K562 (cell line): ENCODE measurements around the gene PSEN1. TPM values are rescaled to one million over a fixed set of nuclear protein-coding genes. Genes with fewer than 3 reads are reported as not detected.

ENCODE experiments used
- ATAC-seq: fragments of 200-7000 bp; cut with Tn5 transposase; 3 replicates; pipeline ENCODE4 v1.9.1; 2020; ENCODE audit warnings: moderate library complexity
- BruUV-seq: library from RNA; stranded (reverse); fragments of 400-500 nt; replicated peaks from 2 replicates; lab custom pipeline; 2021; lab: Mats Ljungman, UMichigan
- CTCF ChIA-PET: fragments of 300-600 bp; formaldehyde crosslinking; extraction: SDS; loops from one replicate; lab custom pipeline; 2021; ENCODE audit warnings: low intra/inter-chr PET ratio; lab: Yijun Ruan, JAX
- POLR2A ChIA-PET: fragments of 300-600, 350-650 bp; sonication (Branson Sonifier 250); formaldehyde crosslinking; extraction: SDS; loops from one replicate; lab custom pipeline; 2021; ENCODE audit warnings: antibody characterized with exemption, inconsistent platforms; lab: Yijun Ruan, JAX
- DNase-seq, 4 experiments: peaks; one replicate each; pipeline versions ENCODE4 v3.0.0 to v3.0.0-alpha.2; 2011 to 2018; ENCODE audit warnings: low spot score in 3 of 4, mixed read lengths in 3 of 4; ENCODE audit errors: extremely low read depth in 1 of 4
- FAIRE-seq: peaks from 2 replicates; lab custom pipeline; 2011; peaks lifted over from hg19 to GRCh38; lab: Jason Lieb, UNC
- H2AFZ ChIP-seq: 2 replicates; pipeline ENCODE4 v1.6.0; 2011; ENCODE audit warnings: low read depth, low read length, control low read depth, inconsistent platforms
- H3K27ac ChIP-seq: fragments of 200-600 bp; 3 replicates; pipeline ENCODE4 v1.8.0; 2011; ENCODE audit warnings: low read depth, mild to moderate bottlenecking, control low read depth, inconsistent platforms, low read length, moderate library complexity, mixed read lengths; ENCODE audit errors: extremely low read depth
- H3K27me3 ChIP-seq, 2 experiments: fragments of 300-600 bp in 1 of 2; 2 replicates in 1 of 2; 3 replicates in 1 of 2; pipeline versions ENCODE4 v1.6.0 to v1.8.0; 2011; ENCODE audit warnings: inconsistent platforms in 2 of 2, low read length in 2 of 2, mild to moderate bottlenecking in 1 of 2, mixed read lengths in 1 of 2, moderate library complexity in 1 of 2; ENCODE audit not compliant: control insufficient read depth in 2 of 2, insufficient read depth in 2 of 2
- H3K36me3 ChIP-seq: fragments of 300-600 bp; 3 replicates; pipeline ENCODE4 v1.8.0; 2011; ENCODE audit warnings: mild to moderate bottlenecking, low read length, inconsistent platforms; ENCODE audit not compliant: control insufficient read depth, insufficient read depth
- H3K4me1 ChIP-seq, 2 experiments: fragments of 200-600 bp in 1 of 2; replicated peaks in 1 of 2; 2 replicates in 1 of 2; 3 replicates in 1 of 2; pipeline versions ENCODE4 v1.5.1 to v1.8.0; 2011; ENCODE audit warnings: inconsistent platforms in 2 of 2, low read length in 2 of 2, mild to moderate bottlenecking in 1 of 2, mixed read lengths in 1 of 2, moderate library complexity in 1 of 2; ENCODE audit not compliant: control insufficient read depth in 2 of 2, insufficient read depth in 2 of 2
- H3K4me2 ChIP-seq: 2 replicates; pipeline ENCODE4 v1.6.1; 2011; ENCODE audit warnings: low read length, control low read depth, inconsistent platforms, mixed read lengths; ENCODE audit not compliant: insufficient read depth
- H3K4me3 ChIP-seq: fragments of 200-600 bp; sonication (generic), shearing (Covaris generic); 2 replicates; pipeline ENCODE4 v1.5.1; 2016; ENCODE audit warnings: control low read depth, inconsistent platforms
- H3K79me2 ChIP-seq: fragments of 200-600 bp; 3 replicates; pipeline ENCODE4 v1.8.0; 2011; ENCODE audit warnings: low read length, inconsistent platforms; ENCODE audit not compliant: control insufficient read depth, insufficient read depth
- H3K9ac ChIP-seq, 2 experiments: 2 replicates each; pipeline versions ENCODE4 v1.6.0 to v1.6.1; 2011; ENCODE audit warnings: low read depth in 2 of 2, low read length in 2 of 2, control low read depth in 1 of 2, inconsistent platforms in 1 of 2, mild to moderate bottlenecking in 1 of 2, mixed read lengths in 1 of 2; ENCODE audit not compliant: insufficient read depth in 1 of 2
- H3K9me1 ChIP-seq: one replicate; pipeline ENCODE4 v1.6.0; 2011; ENCODE audit warnings: inconsistent platforms, mild to moderate bottlenecking, low read length, moderate library complexity; ENCODE audit not compliant: control insufficient read depth, insufficient read depth
- H3K9me3 ChIP-seq: replicated peaks from 2 replicates; pipeline ENCODE4 v1.5.1; 2011; ENCODE audit warnings: low read depth, low read length, inconsistent platforms; ENCODE audit not compliant: control insufficient read depth, insufficient read depth
- H4K20me1 ChIP-seq: replicated peaks from 2 replicates; pipeline ENCODE4 v1.6.1; 2011; ENCODE audit warnings: low read length, inconsistent platforms, mixed read lengths; ENCODE audit not compliant: control insufficient read depth, insufficient read depth
- HMG20B ChIP-seq: fragments of 250-450 bp; sonication (Bioruptor Pico); IDR thresholded peaks from 2 replicates; pipeline ENCODE4 v1.5.0; 2021; ENCODE audit warnings: mild to moderate bottlenecking
- JUN ChIP-seq, 2 experiments: sonication (generic) in 1 of 2; formaldehyde crosslinking in 1 of 2; IDR thresholded peaks; 2 replicates each; pipeline versions ENCODE4 v1.6.1 to v1.8.0; 2012 to 2022; ENCODE audit warnings: borderline replicate concordance in 2 of 2, mild to moderate bottlenecking in 2 of 2, improper control_type of control experiment in 1 of 2, low read depth in 1 of 2, low read length in 1 of 2, missing genetic modification reagents in 1 of 2
- KLF10 ChIP-seq: fragments of 250-450 bp; sonication (Bioruptor Pico); IDR thresholded peaks from 2 replicates; pipeline ENCODE4 v1.6.1; 2021; ENCODE audit warnings: matching md5 sums
- NCOA1 ChIP-seq: fragments of 450-650 bp; IDR thresholded peaks from 2 replicates; pipeline ENCODE4 v1.6.1; 2016; ENCODE audit warnings: low read depth
- NR0B1 ChIP-seq: fragments of 450-650 bp; IDR thresholded peaks from one replicate; pipeline ENCODE4 v1.6.1; 2018; ENCODE audit warnings: mild to moderate bottlenecking, moderate library complexity; ENCODE audit not compliant: partially characterized antibody
- RFX7 ChIP-seq: fragments of 250-450 bp; sonication (Bioruptor Pico); IDR thresholded peaks from 2 replicates; pipeline ENCODE4 v1.5.1; 2021; ENCODE audit warnings: mild to moderate bottlenecking
- SMARCB1 ChIP-seq: IDR thresholded peaks from 2 replicates; pipeline ENCODE4 v1.6.1; 2011; ENCODE audit warnings: improper control_type of control experiment, low read depth; ENCODE audit not compliant: insufficient read length
- ZBTB9 ChIP-seq: fragments of 450-650 bp; formaldehyde crosslinking; IDR thresholded peaks from 2 replicates; pipeline ENCODE4 v1.4.0; 2020; ENCODE audit warnings: mild to moderate bottlenecking, moderate library complexity
- ZSCAN29 ChIP-seq: fragments of 450-650 bp; IDR thresholded peaks from 2 replicates; pipeline ENCODE4 v1.6.1; 2017
- WGBS: fragments of 100-300 bp; shearing (Covaris generic); methylation state at CpG from one replicate; pipeline ENCODE4 v1.1.6; 2016; ENCODE audit warnings: low coverage, mixed read lengths; ENCODE audit not compliant: insufficient coverage; ENCODE audit errors: missing lambda C conversion rate; 5-methylcytosine and 5-hydroxymethylcytosine counted together
- in situ Hi-C: fragments of 300-500 bp; cut with MboI; formaldehyde crosslinking; loops from 4 replicates; pipeline ENCODE4 v1.15.0; 2018; ENCODE audit warnings: inconsistent platforms, mixed read lengths
- intact Hi-C: fragments of 100-400 bp; cut with micrococcal nuclease; formaldehyde crosslinking; loops from 2 replicates; pipeline ENCODE4 v1.14.2; 2022
- polyA plus RNA-seq, 8 experiments: library from polyadenylated mRNA; depleted of rRNA in 4 of 8; stranded (reverse) in 5 of 8; unstranded in 3 of 8; fragments of >200 nt; fragmentation: Nextera tagmentation in 2 of 8; fragmentation: Illumina TruSeq in 1 of 8; extraction: Ambion mirVana in 2 of 8; extraction: Trizol in 1 of 8; gene quantifications; 2 replicates each; pipeline versions ENCODE4 v1.2.1 to v1.2.3, GENCODE V29; 2011 to 2014; ENCODE audit warnings: inconsistent platforms in 1 of 8, missing spikeins in 1 of 8
- total RNA-seq, 7 experiments: library from RNA; depleted of rRNA in 6 of 7; stranded (reverse); fragments of >200 nt in 6 of 7; fragmentation: Illumina TruSeq in 2 of 7; extraction: Trizol in 2 of 7; gene quantifications; 2 replicates each; pipeline versions ENCODE4 v1.2.1 to v1.2.3, GENCODE V29; 2011 to 2021; ENCODE audit warnings: low replicate concordance in 1 of 7
- TF ChIP-seq, protein P1 (sequence below): fragments of 250-450 bp; sonication (Bioruptor Pico); IDR thresholded peaks from 2 replicates; pipeline ENCODE4 v1.5.0; 2020; ENCODE audit warnings: mild to moderate bottlenecking

The PSEN1 gene
- total and polyA plus RNA-seq, 9 of the 15 experiments (the other 6 are each of a cell fraction or from before 2014, with no cell fraction given), result 6.5 to 25.2 (median 14.3) TPM

DNA sequence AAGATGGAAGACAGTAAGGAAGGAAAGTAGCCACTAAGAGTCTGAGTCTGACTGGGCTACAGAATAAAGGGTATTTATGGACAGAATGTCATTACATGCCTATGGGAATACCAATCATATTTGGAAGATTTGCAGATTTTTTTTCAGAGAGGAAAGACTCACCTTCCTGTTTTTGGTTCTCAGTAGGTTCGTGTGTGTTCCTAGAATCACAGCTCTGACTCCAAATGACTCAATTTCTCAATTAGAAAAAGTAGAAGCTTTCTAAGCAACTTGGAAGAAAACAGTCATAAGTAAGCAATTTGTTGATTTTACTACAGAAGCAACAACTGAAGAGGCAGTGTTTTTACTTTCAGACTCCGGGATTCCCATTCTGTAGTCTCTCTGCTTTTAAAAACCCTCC lies 85.6 kb downstream of the PSEN1 start:
- ATAC-seq (no peak), DNase-seq (no peak)

DNA sequence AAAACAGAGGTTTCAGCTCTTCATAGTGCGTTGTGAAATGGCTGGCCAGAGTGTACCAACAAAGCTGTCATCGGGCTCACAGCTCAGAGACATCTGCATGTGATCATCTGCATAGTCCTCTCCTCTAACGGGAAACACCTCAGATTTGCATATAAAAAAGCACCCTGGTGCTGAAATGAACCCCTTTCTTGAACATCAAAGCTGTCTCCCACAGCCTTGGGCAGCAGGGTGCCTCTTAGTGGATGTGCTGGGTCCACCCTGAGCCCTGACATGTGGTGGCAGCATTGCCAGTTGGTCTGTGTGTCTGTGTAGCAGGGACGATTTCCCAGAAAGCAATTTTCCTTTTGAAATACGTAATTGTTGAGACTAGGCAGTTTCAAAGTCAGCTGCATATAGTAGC lies 86.7 kb downstream of the PSEN1 start:
- no peaks in the 10 kb centered on the region for H3K9me1 ChIP-seq
- no peak overlapping the region for H3K4me2 ChIP-seq
- no peaks in the 10 kb centered on the region for H3K9me3 ChIP-seq
- no peaks in the 10 kb centered on the region for H3K79me2 ChIP-seq
- no peak overlapping the region for H3K4me3 ChIP-seq
- H4K20me1 ChIP-seq, result no peaks in the 10 kb centered on the region
- H3K36me3 ChIP-seq, result peaks cover 18% of the 10 kb centered on the region; the same call in 1 of the 3 replicates
- DNase-seq (no peak), FAIRE-seq (no peak), ATAC-seq (no peak)
- ChIA-PET POLR2A (interaction anchor here (0.8 to 0.9 kb wide), 2 partner anchors 8 to 9 kb away, joined by 3 read pairs; no protein-coding TSS in a partner anchor), CTCF (no interaction called here)
- 41% methylated on average over 5 of the region's 5 CpGs for WGBS
- BruUV-seq, result no TSS peak
- intact Hi-C loops, result no loop called here
- in situ Hi-C loops, result no loop called here
- no peak overlapping the region for H3K9ac ChIP-seq
- peaks cover 0 to 2% of the 10 kb centered on the region in 2 experiments; a peak in 1 of 5 replicates for H3K4me1 ChIP-seq
- H3K27me3 ChIP-seq, result no peaks in the 10 kb centered on the region
- no peak overlapping the region for H3K27ac ChIP-seq
- no peak for TF ChIP-seq NR0B1
- no peak for TF ChIP-seq HMG20B (CRISPR knock-in tag)
- TF ChIP-seq NCOA1, result no peak
- no peak for TF ChIP-seq ZBTB9 (CRISPR knock-in tag)
- no peak overlapping the region for H2AFZ ChIP-seq

More for the DNA sequence above, 85.6 kb downstream of the PSEN1 start:
- ChIA-PET CTCF (no interaction called here), POLR2A (no interaction called here)
- WGBS, result 63% methylated on average over 2 of the region's 2 CpGs
- Histone ChIP-seq H3K4me3 (no peak overlapping the region), H3K9ac (no peak overlapping the region), H4K20me1 (no peaks in the 10 kb centered on the region), H2AFZ (no peak overlapping the region), H3K79me2 (no peaks in the 10 kb centered on the region), H3K4me2 (no peak overlapping the region), H3K4me1 (no peaks in the 10 kb centered on the region), H3K9me1 (no peaks in the 10 kb centered on the region), H3K27me3 (no peaks in the 10 kb centered on the region), H3K9me3 (no peaks in the 10 kb centered on the region), H3K36me3 (peaks cover 24% of the 10 kb centered on the region; the same call in 1 of the 3 replicates), H3K27ac (no peak overlapping the region)
- BruUV-seq, result no TSS peak
- in situ Hi-C loops (no loop called here), intact Hi-C loops (no loop called here)
- TF ChIP-seq RFX7 (CRISPR knock-in tag) (no peak), JUN (IDR thresholded peaks at IDR 0.05; ENCODE audit: borderline replicate concordance, low read depth, low read length) (no peak), JUN (CRISPR knock-in tag; IDR thresholded peaks at IDR 0.05; ENCODE audit: borderline replicate concordance) (no peak), SMARCB1 (no peak), ZSCAN29 (no peak), KLF10 (CRISPR knock-in tag) (no peak)
- TF ChIP-seq, protein P1, sequence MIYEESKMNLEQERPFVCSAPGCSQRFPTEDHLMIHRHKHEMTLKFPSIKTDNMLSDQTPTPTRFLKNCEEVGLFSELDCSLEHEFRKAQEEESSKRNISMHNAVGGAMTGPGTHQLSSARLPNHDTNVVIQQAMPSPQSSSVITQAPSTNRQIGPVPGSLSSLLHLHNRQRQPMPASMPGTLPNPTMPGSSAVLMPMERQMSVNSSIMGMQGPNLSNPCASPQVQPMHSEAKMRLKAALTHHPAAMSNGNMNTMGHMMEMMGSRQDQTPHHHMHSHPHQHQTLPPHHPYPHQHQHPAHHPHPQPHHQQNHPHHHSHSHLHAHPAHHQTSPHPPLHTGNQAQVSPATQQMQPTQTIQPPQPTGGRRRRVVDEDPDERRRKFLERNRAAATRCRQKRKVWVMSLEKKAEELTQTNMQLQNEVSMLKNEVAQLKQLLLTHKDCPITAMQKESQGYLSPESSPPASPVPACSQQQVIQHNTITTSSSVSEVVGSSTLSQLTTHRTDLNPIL, result no peak
- FAIRE-seq, result no peak
